Stimulated activated CD8-positive, alpha-beta memory T cell treated with anti-CD3 and anti-CD28 coated beads, Interleukin-2, amount 100 ng/mL, for 1 hour (primary cell): ENCODE results near the gene CLCN1.

ENCODE experiments used
- DNase-seq, 2 donors: peaks; one replicate each; pipeline ENCODE4 v3.0.0-alpha.2; 2020; ENCODE audit warnings: low read depth in 2 of 2

Gene CLCN1

DNA sequence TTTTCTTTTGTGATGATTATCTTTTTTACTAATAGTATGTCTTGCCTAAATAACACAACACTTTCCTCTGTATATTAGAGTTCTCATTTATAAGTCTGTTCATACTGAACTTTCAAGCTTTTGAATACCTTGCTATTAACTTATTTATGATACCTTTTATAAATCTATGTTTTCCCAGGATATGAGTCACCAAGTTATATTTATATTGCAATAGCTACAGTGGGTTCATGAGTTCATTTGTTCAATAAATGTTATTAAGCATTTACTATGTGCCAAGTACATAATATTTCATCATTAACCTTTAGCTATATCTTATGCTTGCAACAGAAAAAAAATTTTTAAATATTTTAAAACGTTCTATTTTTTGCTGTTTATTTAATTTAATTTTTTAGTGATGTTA lies 18.3 kb downstream of the CLCN1 start:
- no peak for DNase-seq

DNA sequence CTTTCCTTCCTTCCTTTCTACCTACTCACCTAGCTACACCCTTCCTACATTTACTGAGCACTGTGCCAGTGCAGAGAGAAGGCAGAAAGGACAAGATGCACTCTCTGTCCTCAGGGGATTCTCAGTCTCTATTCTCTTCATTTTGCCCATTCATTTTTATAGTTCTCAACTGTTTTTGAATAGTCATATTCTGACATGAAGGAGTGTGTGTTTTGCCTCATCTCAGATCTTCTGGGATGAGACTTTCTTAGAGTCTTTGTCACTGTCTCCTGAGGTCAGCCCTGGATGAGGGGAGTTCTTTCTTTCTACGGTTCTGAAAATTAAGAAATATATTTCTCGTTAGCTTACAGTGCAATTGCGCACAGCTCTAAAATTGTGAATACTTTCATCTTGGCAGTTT lies 21.3 kb downstream of the CLCN1 start:
- no peak for DNase-seq

DNA sequence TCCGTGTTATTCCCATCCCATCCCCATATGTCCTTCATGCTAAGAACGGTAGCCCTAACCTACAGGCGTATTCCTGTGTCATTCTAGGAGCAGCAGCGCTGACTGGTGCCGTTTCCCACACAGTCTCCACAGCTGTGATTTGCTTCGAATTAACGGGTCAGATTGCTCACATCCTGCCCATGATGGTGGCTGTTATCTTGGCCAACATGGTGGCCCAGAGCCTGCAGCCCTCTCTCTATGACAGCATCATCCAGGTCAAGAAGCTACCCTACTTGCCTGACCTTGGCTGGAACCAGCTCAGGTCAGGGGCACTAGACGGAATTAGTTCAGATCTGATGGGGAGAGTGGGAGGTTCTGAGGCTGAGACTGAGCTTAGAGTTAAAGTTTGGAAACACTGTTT lies 25.9 kb downstream of the CLCN1 start:
- no peak for DNase-seq

DNA sequence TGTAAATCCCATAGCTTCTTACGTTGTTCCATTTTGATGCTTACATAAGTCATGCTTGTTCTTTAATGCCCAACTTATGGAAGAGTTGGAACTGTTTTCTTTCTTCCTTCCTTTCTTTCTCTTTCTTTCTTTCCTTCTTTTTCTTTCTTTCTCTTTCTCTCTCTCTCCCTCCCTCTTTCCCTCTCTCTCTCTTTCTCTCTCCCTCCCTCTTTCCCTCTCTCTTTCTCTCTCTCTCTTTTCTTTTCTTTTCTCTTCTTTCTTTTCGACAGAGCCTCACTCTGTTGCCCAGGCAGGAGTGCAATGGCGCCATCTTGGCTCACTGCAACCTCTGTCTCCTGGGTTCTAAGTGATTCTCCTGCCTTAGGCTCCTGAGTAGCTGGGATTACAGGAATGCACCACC lies 27.7 kb downstream of the CLCN1 start:
- DNase-seq, result no peak

DNA sequence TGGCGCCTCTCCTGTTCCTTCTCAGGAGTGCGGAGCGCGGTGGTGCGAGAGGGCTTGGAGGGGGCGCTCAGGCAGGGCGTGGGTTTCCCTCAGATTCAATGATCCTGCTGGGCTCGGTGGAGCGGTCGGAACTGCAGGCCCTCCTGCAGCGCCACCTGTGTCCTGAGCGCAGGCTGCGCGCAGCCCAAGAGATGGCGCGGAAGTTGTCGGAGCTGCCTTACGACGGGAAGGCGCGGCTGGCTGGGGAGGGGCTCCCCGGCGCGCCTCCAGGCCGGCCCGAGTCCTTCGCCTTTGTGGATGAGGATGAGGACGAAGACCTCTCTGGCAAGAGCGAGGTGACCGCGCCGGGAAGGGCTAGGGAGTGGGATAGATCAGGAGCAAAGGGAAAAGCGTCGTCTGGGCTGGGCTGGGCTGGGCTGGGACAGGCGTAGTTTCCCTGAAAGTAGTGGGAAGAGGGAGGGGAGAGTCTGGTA lies 29.6 kb downstream of the CLCN1 start:
- peak; percentile 28 to 46 for DNase-seq

DNA sequence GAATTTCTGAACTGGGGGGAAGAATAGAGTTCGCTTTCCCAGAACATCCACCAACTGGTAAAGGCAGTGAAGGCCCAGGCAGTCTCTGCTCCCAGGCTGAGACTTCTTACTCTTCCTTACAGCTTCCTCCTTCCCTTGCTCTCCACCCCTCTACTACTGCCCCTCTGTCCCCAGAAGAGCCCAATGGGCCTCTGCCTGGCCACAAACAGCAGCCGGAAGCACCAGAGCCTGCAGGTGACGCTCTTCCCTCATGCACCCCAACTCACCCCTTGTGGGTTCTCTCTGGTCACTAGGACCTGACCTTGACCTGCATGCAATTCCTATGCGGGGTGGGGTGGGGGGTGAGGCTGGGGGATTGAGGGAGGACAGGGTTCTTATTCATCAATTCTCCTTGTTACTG lies 30.1 kb downstream of the CLCN1 start:
- no peak for DNase-seq

DNA sequence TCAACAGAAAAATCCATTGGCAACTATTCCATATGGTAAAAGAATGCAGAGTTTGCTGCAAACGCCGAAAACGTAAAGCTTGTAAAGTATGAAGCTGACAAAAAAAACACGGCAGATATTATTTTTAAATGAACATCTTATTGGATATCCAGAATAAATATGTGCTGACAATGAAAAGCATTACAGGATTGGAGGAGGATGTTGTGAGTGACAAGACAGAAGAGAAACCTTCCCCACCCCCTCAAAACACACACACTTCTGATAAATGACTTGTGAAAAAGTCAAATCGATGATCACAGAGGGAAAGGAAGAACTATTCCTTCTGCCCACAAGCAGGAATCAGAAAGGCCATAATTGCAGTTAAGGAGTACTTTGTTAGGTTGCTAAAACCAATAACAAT lies 32.0 kb downstream of the CLCN1 start:
- no peak for DNase-seq

DNA sequence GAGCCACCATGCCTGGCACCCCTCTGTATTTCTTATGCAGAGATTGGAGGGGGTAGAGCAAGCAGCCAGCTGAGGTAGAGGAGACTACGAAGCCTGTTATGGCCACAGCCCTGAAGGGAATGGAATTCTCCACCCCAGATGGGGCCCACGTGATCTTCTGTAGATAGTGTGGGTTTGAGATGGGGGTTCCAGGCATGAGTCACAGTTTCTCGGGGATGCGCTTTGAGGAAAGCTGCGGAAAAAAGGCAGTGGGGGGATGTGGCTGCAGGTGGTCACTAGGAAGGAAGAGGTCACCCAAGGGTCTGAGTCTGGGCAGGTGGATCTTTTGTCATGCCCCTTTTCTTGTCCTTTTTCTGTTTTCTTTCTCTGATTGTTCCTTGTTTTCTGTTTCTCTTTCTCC lies 35.1 kb downstream of the CLCN1 start:
- no peak for DNase-seq

DNA sequence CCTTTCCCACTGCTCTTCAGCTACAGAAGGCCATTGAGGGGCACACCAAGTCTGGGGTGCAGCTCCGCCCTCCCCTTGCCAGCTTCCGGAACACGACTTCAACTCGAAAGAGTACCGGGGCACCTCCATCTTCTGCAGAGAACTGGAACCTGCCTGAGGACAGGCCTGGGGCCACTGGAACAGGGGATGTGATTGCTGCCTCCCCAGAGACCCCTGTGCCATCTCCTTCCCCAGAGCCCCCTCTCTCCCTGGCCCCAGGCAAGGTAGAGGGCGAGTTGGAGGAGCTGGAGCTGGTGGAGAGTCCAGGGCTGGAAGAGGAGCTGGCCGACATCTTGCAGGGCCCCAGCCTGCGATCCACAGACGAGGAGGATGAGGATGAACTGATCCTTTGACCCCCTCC lies 35.7 kb downstream of the CLCN1 start:
- no peak for DNase-seq

DNA sequence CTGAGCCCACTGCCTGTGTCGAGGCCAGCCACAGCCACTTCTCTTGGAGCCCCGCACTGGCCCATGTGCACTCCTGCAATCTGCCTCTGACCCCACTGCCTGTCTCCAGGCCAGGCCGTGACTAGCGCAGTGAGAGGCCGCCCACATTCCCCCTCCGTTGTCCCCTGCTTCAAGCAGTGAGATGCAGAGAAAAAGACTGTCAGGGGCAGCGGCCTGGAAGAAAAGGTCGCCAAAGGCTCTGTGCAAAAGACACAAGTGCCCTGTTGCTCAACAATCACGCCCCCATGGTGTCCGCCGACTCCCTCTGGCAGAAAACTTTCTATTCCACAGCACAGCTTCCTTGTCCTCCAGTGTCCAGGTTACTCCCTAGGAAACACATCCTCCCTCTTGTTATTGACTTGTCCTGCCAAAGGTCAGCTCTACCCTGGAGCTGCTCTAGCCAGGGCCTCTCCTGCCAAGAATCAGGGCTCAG lies 36.7 kb downstream of the CLCN1 start:
- DNase-seq, result no peak

DNA sequence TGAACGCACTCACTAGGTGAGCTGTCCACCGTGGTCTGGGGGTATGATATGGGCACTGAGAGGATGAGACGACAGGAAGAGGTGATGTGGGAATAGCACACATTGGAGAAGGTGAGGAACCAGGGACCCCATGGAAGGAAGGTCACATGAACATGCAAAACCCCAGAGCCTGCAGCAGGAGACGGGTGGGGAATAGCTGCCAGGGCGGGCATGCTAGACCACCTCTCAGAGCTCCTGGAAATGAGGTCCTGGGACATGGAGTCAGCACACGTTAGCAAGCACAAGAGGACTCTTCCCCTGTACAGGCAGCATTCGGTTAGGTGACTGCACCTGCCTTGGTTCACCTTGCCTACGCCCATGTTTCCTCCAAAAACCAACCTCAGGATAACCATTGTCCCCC lies 38.5 kb downstream of the CLCN1 start:
- DNase-seq, result no peak

DNA sequence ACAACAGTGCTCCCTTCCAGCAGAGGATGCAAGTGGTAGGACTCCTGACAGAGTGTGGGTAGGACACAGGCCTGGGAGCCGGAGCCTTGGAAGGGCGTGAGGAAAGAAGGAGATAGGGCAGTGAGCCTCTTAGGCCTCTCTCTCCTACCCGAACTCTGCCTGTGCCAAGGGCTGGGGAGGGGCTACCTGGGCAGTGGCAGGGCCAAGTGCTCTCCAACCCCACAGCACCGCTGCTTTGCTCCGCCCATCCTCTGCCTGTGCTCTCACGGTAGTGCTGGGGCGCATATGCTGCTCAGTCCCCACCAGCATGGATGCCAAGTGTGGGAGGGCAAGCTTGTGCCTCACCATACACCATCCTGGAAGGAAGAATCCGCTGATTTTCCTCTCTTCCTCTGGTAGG lies 39.1 kb downstream of the CLCN1 start:
- no peak for DNase-seq

DNA sequence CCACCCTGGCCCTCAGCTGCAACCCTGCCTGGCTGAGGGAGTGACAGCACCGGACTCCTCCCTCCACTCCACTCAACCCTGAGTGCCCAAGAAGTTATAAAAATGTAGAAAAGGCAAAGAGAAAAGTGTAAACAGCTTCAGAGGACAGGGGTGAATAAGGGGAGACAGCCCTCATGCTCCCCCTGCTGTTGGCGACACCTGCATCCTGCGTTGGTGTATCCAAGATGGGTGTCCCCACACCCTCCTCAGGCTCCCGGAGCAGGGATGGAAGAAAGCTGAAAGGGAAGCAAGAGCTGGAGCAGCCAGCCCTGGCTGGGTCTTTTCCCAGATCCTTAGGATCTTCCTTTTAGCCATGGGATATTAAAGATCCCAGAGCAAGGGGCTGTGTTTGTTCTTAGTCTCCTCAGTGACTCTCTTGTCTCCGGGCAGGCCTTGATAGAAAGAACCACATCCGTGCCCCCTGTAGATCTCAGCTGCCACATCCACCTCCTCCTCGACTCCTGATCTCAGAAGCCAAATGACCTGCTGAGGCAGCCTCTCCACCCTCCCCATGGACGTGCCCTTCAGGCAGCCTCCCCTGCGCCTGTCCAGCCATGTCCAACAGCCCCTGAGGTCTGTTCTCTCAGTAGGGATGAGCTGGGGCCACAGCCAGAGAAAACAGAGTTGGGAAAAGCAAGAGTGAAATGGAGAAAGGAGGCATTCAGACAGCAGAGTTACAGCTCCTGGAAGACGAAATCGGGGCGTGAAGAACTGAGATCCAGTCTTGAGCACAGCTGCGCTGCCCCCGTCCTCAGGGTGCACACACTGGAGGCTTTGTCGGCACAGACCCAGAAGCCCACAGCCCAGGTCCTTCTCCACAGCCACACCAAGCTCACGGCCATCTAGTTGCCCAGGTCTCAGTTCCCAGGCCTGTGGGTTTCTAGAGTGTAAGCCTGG lies 39.8 kb downstream of the CLCN1 start:
- DNase-seq, result no peak

DNA sequence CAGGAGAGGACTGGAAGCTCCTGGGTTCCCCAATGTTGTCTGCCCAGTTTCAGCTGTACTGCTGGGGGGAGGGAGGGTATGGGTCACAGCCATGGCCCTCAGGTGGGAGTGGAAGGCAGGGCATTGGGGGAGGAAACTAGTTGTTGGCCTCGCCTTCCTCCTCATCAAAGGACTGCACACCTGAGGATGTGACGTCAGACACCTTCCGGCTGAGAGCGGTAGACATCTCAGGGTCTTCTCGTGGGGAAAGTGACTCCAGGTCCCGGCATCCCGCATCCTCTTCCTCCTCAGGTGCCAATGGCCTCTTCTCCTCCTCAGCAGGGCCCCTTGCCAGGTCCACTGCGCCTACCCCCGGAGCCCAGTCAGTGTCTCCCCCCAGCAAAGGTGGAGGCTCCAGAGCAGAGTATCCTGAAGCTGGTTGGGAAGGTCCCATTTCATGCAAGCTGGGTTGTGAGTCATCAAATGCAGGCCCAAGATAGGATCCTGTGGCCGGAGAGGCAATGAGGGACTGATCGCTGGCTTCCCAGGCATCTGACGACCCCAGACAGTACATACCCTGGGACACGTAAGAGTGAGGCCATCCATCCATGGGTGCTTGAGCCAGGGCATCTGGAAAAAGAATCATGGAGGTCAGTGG lies 40.6 kb downstream of the CLCN1 start:
- DNase-seq, result no peak

DNA sequence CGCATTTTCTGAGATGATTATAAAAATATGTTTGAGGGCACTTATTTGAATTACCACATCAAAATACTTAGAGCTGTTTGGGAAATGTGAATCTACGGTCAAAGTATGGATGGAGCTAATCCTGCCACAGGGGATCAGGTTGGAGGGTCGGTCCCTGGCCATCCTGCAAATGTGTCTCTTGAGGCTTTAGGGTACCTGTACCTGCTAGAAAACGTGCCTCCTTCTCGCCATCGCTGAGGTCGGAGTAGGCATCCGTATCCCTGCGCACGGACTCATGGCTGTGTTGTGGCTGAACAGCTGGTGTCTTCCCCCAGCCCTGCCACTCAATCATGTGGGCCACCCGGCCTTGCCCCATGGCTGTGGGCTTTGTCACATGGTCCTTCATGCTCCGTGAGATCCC lies 42.7 kb downstream of the CLCN1 start:
- DNase-seq, result no peak

DNA sequence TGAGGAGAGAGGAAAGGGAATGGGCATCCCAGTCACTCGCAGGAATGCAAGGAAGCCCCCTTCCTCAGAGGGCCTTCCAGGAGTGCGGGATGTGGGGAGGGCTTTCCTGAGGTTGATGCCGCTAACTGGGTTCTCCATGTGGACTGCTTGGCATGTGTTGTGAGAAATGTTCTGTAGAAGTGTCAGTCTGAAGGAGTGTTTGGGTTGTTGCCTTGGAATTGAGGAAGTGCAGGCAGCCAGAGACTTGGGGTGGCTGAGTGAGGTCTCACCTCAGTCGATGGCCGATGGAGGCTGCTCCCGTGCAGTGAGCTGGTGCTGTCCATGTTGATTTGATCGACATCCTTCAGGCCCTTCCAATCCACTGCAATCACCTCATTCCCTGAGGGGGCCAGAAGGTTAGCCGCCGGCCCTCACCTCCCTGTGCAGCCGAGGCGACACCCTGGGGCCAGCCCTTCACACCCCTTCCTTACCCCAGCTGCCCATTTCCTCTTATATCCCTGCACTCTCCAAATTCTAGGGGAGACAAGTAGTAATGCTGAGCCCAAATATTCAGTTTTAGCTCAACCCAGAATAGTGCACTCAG lies 44.0 kb downstream of the CLCN1 start:
- DNase-seq, result no peak

DNA sequence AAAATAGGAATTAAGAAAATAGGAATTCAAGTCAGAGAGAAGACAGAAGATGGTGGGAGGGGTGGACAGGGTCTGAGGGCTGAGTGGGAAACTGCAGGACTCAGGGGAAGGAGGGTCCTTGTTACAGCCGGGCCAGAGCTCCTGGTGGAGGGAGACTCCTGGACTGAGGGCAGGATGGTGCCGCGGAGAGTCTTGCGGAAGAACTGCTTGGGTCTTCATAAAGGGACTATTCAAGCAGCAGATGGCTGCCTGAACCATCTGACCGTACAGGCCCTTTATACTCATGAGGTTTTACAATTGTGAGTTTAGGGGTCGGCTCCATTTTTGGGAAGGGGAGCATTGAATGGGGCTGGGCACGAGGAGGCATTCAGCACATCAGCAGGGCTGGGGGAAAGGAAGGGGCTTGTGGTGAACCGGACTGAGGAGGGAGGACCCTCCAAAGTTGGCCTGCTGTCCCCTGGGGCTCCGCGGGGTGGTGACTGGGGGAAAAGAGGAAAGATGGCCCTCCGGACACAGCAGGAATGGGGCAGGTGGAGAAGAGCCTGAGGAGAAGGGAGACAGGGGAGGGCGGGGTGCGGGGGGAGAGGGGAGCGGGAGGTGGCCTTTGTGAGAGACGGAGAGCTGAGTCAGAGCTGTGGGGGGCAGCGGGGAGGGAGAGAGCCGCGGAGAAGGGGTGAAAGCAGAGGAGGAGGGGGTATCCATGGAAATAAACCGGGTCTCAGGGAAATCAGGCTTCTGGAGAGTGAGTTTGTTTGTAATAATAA lies 45.1 kb downstream of the CLCN1 start:
- DNase-seq, result no peak

DNA sequence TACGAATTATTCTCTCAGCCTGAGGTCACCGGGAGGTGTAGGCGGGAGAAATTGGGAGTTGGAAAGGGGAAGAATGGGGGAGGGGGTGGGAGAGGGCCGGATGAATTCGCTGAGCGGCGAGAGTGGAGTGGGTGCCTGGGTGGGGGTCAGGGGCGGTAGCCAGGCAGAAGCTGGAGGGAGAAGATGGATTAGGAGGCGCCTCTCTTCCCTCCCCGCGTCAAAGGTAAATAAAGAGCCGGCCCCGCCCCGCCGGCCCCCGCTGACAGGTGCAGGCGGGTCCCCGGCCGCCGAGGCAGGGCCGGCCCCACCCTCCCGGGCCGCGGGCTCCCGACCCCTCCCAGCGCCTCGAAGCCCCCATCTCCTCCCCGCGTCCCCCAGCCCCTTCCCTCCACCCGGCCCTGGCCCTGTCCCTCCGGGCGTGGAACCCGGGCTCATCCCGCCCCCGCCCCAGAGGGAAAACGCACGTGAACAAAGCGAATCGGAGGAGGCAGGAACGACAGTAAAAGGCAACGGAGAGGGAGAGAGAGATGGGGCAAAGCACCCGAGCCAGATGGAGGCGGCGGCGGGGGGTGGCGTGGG lies 45.7 kb downstream of the CLCN1 start:
- no peak for DNase-seq

DNA sequence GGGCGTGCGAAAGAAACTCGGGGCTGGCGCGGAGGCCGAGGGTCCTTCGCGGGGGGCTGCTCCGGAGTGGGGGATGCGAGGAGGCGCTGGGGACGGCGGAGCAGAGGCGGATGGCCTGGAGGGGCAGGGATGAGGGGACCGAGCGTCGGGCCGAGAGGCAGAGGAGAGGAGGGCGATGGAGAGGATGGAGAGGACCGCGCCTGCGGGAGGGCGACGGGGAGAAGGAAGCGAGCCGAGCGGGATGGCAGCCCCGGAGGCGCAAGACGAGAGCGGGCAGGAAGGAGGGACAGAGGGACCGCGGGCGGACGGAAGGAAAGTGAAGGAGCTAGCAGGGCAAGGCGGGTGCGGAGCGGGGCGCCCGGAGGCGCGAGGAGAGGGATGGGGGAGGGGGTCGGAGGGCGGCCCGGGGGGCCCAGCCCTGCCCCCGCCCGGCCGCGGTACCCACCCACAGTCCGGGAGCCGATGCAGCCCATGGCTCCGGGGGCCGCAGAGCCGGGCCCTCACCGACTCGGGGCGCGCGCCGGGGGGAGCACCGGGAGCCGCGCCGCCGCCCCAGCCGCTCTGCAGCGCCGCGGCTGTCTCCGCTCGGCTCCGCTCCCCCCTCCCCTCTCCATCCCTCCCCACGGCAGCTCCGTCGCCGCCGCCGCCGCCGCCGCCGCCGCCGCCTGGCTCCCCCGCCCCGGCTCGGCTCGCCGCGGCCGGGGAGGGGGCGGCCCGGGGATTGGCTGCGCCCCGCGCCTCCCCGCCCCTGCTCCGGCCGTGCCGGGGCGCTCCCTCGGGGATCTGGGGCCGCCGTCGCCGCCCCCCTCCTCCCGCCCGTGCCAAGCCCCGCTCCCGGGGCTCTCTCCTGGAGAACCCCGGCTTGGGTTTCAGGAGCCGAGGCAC lies 46.5 kb downstream of the CLCN1 start, which contains the start of gene FAM131B:
Gene FAM131B (minus strand): TSS at position 583 of the 885 bp plus-strand sequence. CDS start 110 bp downstream, at position 473.
- no peak for DNase-seq
